ENCODE results near the gene MAP4K2. TPM values are rescaled to one million over a fixed set of nuclear protein-coding genes. Genes with fewer than 3 reads are reported as not detected.

MAP4K2 gene
- total RNA-seq, 1 experiment from 2014 or later = 16.8 TPM

- H3K4me1 Mint-ChIP-seq (ENCODE audit: low read depth, unreplicated experiment) = peaks cover 9% of the 10 kb centered on the region
- no TSS peak for BruUV-seq (replicated peaks)
- Histone ChIP-seq H3K4me3 (ENCODE audit: low read depth, low read length) (peak overlapping the region; percentile 59), H3K4me1 (peaks cover 38% of the 10 kb centered on the region), H3K27me3 (replicated peaks; ENCODE audit: control insufficient read depth, insufficient read depth, low read length) (no peaks in the 10 kb centered on the region), H3K9me3 (no peaks in the 10 kb centered on the region), H3K36me3 (ENCODE audit: control insufficient read depth, insufficient read depth, low read length) (no peaks in the 10 kb centered on the region)
- intact Hi-C loops (cut with micrococcal nuclease; ENCODE audit: unreplicated experiment) = no loop called here
- H3K36me3 Mint-ChIP-seq (ENCODE audit: insufficient read depth, unreplicated experiment) = peaks cover 12% of the 10 kb centered on the region
- TF ChIP-seq CTCF (IDR thresholded peaks at IDR 0.05; ENCODE audit: insufficient read depth in 1 of 2, low read depth in 1 of 2, low read length in 1 of 2, severe bottlenecking in 1 of 2, unreplicated experiment in 1 of 2) = no peak
- H3K27ac Mint-ChIP-seq (ENCODE audit: unreplicated experiment) = peak overlapping the region; percentile 53
- POLR2A ChIA-PET = no interaction called here
- peaks cover 6% of the 10 kb centered on the region for H3K27me3 Mint-ChIP-seq (ENCODE audit: insufficient read depth, unreplicated experiment)
- H3K4me3 Mint-ChIP-seq (ENCODE audit: unreplicated experiment) = peak overlapping the region; percentile 69
- CTCF ChIA-PET = interaction anchor here (0.6 to 2.4 kb wide), 5 partner anchors 37 to 69 kb away, joined by 4 to 11 read pairs (median 5); partner anchors contain the start of genes MEN1 and SF1
- no peaks in the 10 kb centered on the region for H3K9me3 Mint-ChIP-seq (ENCODE audit: unreplicated experiment)
- DNase-seq = no peak
Observed at GRCh38 chr11:64741375-64742086, 61.5 kb downstream of the MAP4K2 start.

- Histone ChIP-seq H3K9me3 (no peaks in the 10 kb centered on the region), H3K27me3 (replicated peaks; ENCODE audit: control insufficient read depth, insufficient read depth, low read length) (no peaks in the 10 kb centered on the region), H3K36me3 (ENCODE audit: control insufficient read depth, insufficient read depth, low read length) (no peaks in the 10 kb centered on the region), H3K4me1 (peaks cover 30% of the 10 kb centered on the region), H3K4me3 (ENCODE audit: low read depth, low read length) (no peak overlapping the region)
- no peak for DNase-seq
- H3K27me3 Mint-ChIP-seq (ENCODE audit: insufficient read depth, unreplicated experiment) = peaks cover 6% of the 10 kb centered on the region
- ChIA-PET CTCF (interaction anchor here (1.0 to 1.7 kb wide), 3 partner anchors 51 to 81 kb away, joined by 4 to 10 read pairs (median 4); no protein-coding TSS in a partner anchor), POLR2A (no interaction called here)
- H3K27ac Mint-ChIP-seq (ENCODE audit: unreplicated experiment) = no peak overlapping the region
- no peak overlapping the region for H3K4me3 Mint-ChIP-seq (ENCODE audit: unreplicated experiment)
- H3K9me3 Mint-ChIP-seq (ENCODE audit: unreplicated experiment) = no peaks in the 10 kb centered on the region
- no TSS peak for BruUV-seq (replicated peaks)
- no peak for TF ChIP-seq CTCF (IDR thresholded peaks at IDR 0.05; ENCODE audit: insufficient read depth in 1 of 2, low read depth in 1 of 2, low read length in 1 of 2, severe bottlenecking in 1 of 2, unreplicated experiment in 1 of 2)
- intact Hi-C loops (cut with micrococcal nuclease; ENCODE audit: unreplicated experiment) = no loop called here
- peaks cover 9% of the 10 kb centered on the region for H3K4me1 Mint-ChIP-seq (ENCODE audit: low read depth, unreplicated experiment)
- peaks cover 12% of the 10 kb centered on the region for H3K36me3 Mint-ChIP-seq (ENCODE audit: insufficient read depth, unreplicated experiment)
Observed at GRCh38 chr11:64739871-64740270, 63.1 kb downstream of the MAP4K2 start.

GRCh38 chr11:64736654-64737053 is 66.4 kb downstream of the MAP4K2 start:
- peaks cover 10% of the 10 kb centered on the region for H3K36me3 Mint-ChIP-seq (ENCODE audit: insufficient read depth, unreplicated experiment)
- Histone ChIP-seq H3K36me3 (ENCODE audit: control insufficient read depth, insufficient read depth, low read length) (no peaks in the 10 kb centered on the region), H3K4me1 (peaks cover 6% of the 10 kb centered on the region), H3K9me3 (no peaks in the 10 kb centered on the region), H3K4me3 (ENCODE audit: low read depth, low read length) (no peak overlapping the region), H3K27me3 (replicated peaks; ENCODE audit: control insufficient read depth, insufficient read depth, low read length) (no peaks in the 10 kb centered on the region)
- no peak for TF ChIP-seq CTCF (IDR thresholded peaks at IDR 0.05; ENCODE audit: insufficient read depth in 1 of 2, low read depth in 1 of 2, low read length in 1 of 2, severe bottlenecking in 1 of 2, unreplicated experiment in 1 of 2)
- no peaks in the 10 kb centered on the region for H3K27me3 Mint-ChIP-seq (ENCODE audit: insufficient read depth, unreplicated experiment)
- H3K4me1 Mint-ChIP-seq (ENCODE audit: low read depth, unreplicated experiment) = no peaks in the 10 kb centered on the region
- ChIA-PET POLR2A (no interaction called here), CTCF (interaction anchor here (1.2 kb wide), 1 partner anchor 48 kb away, joined by 6 read pairs; no protein-coding TSS in a partner anchor)
- no peak overlapping the region for H3K27ac Mint-ChIP-seq (ENCODE audit: unreplicated experiment)
- no peaks in the 10 kb centered on the region for H3K9me3 Mint-ChIP-seq (ENCODE audit: unreplicated experiment)
- BruUV-seq (replicated peaks) = no TSS peak
- intact Hi-C loops (cut with micrococcal nuclease; ENCODE audit: unreplicated experiment) = no loop called here
- no peak for DNase-seq
- no peak overlapping the region for H3K4me3 Mint-ChIP-seq (ENCODE audit: unreplicated experiment)
